ENCODE measurements around the gene SECTM1.
"Not testable (repeated sequence)": the region's sequence is repeated elsewhere in the genome, so short reads cannot be mapped to it uniquely, and the experiment has no call there.

Gene SECTM1

DNA sequence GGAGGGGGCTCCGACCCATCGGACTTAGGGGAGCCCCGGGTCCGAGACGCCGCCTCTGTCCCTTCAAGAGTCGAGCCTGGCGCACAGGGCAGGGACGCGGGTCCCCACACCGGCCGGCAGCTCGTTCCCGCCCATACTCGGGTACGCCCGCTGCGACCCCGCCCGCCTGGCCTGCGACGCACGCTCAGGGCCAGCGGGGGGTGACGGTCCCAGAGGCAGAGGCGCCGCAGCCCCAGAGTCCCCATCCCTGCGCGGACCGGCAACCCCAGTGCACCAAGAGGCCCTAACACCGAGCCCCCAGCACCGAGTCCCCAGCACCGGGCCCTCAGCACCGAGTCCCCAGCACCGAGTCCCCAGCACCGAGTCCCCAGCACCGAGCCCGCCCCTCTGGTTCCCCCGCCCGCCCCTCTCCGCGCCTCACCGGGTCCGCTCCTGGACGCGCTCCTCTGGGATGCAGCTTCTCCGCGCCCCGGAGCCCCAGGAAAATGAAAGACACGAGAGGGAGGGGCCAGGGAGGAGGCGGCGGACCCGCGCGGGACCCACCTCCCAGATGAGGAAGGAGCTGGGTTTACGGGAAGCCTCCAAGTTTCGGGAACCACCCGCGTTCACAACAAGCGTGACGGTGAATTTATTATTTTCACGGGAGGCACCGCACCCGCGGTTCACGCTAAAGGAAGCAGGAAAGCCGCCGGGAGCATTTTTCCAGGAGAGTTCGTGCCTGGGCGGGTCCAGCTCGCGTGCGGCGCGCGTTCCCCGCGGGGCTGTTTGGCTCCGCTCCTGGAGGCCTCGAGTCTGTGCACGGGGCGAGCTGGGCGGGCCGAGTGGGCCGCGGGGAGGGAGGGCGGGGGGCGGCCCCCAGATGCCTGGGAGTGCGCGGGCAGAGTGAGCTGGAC, at the start of gene SECTM1:
SECTM1 (minus strand) TSS at position 488 of the 893 bp plus-strand sequence. CDS start 6,526 bp downstream, outside the sequence.
- DNase-seq (ENCODE audit: low spot score) = no peak

- DNase-seq (ENCODE audit: low spot score) = no peak
Observed at GRCh38 chr17:82382933-82383255, 49.3 kb upstream of the SECTM1 start.

- not testable (repeated sequence) for DNase-seq (ENCODE audit: low spot score)
Observed at GRCh38 chr17:82382220-82382932, 48.8 kb upstream of the SECTM1 start.

GRCh38 chr17:82381703-82382009, 48.1 kb upstream of the SECTM1 start:
- DNase-seq (ENCODE audit: low spot score) = not testable (repeated sequence)

DNA sequence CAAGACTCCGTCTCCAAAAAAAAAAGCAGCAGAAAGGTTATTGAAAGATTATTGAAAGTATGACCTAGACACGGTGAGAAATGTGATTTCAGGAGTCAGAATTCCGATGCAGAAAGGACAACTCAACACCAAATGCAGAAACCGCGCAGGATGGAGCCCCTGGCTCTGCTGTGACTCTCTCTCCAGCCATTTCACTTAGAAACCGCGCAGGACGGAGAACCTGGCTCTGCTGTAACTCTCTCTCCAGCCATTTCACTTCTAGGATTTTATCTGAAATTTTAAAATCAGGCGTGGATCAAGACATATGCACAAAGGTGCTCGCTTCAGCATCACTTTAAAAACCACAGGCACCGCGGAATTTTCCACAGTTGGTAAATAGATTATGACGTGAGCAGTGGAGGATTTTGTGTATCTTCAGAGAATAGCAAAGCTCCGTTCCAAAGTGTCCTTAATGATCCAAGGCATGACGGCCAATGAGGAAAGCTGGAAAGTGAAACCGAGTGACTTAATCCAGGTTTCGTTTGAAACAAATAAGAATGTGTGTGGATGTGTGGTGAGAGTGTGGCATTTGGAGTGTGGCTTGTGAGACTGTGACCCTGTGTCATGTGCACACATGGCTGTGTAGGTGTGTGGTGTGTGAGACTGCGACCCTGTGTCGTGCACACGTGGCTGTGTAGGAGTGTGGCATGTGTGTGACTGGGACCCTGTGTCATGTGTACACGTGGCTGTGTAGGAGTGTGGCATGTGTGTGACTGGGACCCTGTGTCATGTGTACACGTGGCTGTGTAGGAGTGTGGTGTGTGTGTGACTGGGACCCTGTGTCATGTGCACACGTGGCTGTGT, 47.5 kb upstream of the SECTM1 start:
- DNase-seq (ENCODE audit: low spot score) = no peak

DNA sequence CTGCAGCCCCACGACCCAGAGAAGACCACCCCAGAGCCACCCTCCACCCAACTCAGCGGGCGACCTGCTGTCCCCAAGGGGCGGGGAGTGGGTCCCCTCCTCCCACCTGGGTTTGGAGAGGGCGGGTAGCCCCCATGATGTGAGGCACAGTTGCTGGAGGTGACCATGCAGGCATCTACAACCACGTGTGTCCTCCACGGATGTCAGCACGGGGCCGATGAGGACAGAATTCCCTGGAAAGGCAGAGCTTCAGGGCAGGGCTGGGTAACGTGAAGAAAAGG, 45.1 kb upstream of the SECTM1 start:
- no peak for DNase-seq (ENCODE audit: low spot score)

DNA sequence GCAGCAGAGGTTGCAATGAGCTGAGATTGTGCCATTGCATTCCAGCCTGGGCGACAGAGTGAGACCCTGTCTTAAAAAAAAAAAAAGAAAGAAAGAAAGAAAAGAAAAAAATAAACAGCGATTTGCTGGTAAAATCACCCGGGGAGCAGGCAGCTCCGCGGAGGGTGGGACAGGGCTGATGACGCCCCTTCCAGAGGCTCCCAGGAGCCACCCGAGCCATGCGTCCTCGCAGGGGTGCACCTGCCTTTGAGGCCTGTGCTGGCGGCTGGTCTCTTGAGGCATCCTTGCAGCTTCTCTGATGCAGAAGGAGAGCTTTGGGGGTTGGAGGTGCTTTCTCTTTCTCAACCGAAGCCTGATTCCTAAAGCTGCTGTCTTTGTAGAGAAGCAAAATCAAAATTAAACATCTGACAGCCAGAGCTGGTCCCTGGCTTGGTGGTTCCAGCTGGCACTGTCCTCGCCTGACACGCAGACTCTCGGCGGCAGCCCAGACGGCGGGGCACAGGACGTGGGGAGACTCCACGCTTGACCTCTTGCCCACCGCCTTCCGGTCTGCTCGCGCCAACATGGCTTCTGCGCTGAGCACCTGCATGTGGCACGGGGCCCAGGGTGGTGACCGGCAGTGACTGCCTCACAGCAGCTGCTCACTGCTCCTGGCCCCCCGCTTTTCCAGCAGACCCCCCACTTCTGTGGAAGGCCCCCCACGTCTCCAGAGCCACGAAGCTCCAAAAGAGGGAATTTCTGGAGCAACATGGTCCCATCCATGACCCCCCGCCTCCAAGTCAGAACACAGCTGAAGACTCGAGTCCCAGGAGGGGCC, 44.6 kb upstream of the SECTM1 start:
- no peak for DNase-seq (ENCODE audit: low spot score)

DNA sequence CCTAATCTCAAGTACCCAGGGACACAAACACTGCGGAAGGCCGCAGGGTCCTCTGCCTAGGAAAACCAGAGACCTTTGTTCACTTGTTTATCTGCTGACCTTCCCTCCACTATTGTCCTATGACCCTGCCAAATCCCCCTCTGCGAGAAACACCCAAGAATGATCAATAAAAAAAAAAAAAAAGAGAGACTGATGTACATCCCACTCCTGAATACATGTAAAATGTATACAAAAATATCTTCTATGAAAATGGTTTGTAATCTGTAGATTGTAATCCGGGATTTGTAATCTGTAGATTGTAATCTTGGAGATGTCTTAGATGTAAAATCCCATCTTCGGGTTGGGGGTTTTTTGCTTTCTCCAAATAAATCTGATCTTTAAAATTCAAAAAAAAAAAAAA, 43.7 kb upstream of the SECTM1 start:
- DNase-seq (ENCODE audit: low spot score) = not testable (repeated sequence)

DNA sequence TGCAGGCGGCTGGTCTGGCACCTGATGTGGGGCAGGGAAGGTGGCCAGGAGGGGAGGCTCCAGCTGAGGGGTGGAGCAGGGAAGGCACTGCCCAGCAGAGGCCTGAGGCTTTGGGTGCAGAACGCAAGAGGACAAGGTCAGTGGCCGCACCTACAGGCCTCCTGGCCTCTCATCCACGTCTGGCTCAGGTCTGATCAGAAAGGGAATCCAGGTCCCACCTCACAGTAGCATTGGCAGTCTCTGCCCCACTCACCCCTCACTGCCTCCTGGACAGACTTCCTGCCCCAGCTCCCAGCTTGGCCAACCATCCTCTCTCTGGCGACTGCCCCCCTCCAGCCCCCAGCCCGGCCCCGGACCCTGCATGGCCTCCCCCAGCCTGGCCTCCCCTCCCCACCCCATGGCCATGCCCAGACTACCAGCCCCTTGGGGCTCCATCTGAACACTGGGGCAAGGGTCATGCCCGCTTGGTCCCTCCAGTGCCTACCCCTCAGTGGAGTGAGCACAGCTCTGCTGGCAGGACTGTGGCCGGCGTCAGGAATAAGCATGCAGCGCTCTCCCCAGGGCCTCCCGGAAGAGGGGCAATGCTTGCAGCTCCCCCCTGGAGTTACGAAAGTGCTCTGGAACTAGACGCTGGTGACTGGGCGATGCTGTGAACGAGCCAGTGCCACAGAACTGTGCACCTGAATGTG, 42.6 kb upstream of the SECTM1 start:
- DNase-seq (ENCODE audit: low spot score) = no peak

DNA sequence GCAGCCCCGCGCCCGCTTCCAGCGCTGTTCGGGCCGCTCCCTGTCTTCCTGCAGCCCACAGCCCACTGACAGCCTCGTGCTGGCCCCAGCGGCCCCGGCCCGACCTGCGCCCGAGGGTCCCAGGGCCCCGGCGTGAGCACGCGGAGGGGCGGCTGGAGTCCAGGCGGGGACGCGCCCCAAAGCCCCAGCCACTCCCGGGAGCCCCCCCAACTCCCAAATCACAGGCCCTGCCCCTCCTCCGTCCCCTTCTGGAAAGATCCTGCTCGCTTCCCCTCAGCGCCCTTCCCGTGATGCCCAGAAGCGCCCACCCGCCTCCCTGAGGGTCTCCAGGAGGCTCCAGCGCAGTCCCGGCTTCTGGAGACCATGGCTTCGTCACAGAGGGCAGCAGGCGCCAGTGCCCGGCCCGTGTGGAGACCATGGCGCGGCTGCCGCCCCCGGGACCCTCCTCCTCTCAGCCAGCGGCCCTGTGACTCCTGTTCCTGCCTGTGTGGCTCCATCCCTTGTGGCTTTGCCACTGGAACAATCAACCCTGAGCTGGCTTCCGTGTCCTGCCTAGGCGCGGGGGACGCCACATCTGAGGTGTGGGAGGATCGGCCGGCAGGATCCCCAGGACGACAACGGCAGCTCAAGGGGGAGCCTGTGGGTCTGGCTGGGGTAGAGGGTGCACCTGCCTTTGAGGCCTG, 41.9 kb upstream of the SECTM1 start:
- DNase-seq (ENCODE audit: low spot score) = no peak

DNA sequence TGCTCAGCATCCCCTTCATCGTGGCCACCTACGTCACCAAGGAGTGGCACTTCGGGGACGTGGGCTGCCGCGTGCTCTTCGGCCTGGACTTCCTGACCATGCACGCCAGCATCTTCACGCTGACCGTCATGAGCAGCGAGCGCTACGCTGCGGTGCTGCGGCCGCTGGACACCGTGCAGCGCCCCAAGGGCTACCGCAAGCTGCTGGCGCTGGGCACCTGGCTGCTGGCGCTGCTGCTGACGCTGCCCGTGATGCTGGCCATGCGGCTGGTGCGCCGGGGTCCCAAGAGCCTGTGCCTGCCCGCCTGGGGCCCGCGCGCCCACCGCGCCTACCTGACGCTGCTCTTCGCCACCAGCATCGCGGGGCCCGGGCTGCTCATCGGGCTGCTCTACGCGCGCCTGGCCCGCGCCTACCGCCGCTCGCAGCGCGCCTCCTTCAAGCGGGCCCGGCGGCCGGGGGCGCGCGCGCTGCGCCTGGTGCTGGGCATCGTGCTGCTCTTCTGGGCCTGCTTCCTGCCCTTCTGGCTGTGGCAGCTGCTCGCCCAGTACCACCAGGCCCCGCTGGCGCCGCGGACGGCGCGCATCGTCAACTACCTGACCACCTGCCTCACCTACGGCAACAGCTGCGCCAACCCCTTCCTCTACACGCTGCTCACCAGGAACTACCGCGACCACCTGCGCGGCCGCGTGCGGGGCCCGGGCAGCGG, 41.2 kb upstream of the SECTM1 start:
- DNase-seq (ENCODE audit: low spot score) = no peak

- no peak for DNase-seq (ENCODE audit: low spot score)
Observed at GRCh38 chr17:82373731-82374625, 40.4 kb upstream of the SECTM1 start.

DNA sequence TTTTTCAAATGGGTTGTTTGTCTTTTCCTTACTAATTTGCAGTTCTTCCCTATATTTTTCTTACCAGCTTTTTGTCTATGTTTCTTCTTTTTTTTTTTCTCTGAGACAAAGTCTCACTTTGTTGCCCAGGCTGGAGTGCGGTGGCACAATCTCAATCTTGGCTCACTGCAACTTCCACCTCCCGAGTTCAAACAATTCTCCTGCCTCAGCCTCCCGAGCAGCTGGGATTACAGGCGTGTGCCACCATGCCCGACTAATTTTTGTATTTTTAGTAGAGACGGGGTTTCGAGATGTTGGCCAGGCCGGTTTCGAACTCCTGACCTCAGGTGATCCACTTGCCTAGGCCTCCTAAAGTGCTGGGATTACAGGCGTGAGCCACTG, 39.5 kb upstream of the SECTM1 start:
- not testable (repeated sequence) for DNase-seq (ENCODE audit: low spot score)

DNA sequence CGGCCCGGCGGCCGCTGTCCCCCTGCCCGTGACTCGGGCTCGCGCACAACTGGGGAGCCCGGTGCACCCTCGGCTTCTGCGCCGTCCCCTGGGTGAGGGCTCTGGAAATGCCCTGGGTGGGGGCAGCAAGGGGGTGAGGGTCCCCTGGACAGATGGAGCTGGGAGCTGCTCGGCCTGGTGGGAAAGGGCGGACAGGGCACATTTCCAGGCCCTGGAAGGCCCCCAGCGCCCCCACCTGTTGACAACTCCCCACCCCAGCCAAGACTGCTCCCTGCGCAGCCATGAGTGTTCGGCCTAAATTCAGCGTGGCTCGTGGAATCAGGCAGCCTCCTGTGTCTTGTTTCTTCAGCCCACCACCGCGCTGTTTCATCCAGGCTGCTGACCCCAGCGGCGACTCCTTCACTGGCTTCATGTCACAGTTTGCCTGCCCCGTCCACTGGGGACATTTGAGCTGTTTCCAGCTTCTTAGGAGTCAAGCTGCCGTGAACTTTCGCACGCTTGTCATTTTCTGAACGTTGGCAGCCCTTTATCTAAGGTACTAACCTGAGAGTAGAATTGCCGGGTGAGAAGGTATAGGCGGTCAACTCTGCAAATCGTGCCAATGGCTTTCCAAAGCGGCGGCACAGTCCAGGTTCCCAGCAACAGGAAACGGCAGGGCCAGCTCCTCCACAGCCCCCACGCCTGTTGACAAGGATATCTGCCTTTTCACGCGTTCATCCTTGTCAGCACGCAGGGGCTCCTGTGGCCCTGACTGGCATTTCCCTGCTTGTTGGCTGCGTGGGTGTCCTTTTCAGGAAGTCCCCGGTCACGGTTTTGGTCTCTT, 38.9 kb upstream of the SECTM1 start:
- no peak for DNase-seq (ENCODE audit: low spot score)

DNA sequence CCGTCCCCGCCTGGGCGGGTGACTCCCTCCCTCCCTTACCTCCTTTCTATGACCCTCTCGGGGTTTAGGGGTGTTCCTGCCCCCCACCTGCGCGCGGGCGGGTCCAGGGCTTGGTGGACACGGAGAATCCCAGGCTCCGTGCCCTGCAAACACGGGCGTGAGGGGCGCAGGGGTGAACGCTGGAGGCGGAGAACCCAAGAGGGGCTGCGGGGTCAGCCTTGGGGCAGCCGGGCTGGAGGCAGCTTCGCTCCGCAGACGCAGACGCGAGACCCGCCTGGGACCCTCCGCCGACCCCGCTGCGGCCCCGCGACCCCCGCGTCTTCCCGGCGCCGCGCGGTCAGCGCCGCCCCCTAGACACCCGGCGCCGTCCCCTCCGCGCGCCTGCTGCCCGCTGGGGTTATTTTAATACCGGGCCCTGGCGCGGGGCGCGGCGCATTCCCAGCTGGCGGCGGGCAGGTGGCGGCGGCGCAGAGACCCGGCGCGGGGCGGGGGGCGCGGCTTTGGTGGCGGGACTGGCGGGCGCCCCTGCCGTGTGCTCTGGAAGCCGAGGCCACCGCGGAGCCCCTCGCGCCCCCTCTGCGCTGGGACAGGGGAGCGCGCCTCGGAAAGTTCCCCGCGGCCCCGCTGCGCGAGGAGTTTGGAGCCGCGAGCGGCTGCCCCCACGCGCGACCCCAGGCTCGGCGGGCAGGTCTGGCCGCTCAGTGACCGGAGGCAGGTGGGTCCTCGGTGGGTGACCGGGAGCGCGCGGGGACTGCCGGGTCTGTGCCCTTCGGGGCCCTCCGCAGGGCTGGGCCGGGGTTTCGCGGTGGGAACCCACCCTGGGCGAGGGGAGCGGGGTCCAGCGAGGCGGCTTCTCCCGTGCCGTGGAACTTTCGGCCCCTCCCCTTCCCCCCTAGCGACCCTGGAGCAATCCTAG, 38.0 kb upstream of the SECTM1 start, which contains the start of gene UTS2R:
UTS2R (plus strand) TSS at position 433 of the 916 bp plus-strand sequence. CDS start 2,560 bp downstream, outside the sequence.
- DNase-seq (ENCODE audit: low spot score) = no peak

DNA sequence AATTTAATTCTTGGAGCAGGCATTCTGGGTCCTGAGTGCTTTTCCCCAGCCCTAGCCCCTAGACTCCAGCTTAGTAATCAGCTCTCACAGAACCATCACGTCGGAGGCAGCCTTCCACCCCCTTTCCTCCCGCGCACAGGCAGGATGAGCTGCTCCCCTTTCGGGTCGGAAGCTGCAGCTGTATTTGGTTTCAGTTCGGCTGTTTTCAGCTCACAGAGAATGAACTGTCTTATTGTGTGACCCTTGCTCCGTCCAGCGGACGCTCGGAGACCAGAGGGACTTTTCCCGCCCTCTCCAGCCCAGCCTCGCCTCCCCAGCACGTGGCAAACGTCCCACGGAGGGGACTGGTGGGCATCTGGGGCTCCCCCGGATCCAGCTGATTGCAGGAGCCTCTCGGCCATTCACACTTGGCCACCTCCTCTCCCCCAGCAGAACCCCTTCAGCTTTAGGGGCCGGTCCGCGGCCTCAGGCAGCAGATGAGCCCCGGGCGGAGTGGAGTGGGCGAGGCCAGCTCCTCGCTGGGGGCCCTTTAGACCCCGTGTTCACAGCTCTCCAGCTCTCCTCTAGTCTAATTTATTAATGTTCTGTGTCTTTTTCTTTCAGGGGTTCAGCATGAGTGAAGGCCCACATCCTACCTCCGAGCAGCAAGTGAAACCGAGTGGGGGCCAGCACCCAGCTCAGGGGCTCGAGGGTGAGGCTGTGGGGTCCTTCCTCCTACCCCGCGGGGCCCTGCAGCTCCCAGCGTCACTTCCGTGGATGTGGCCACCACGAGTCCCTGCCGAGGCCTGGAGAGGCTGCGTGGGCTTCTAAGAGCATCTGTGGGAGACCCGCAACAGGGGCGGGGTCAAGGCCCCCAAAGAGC, 37.1 kb upstream of the SECTM1 start:
- no peak for DNase-seq (ENCODE audit: low spot score)
